HG02678 (cell line): ENCODE data around the gene TBC1D23.
"Not testable (repeated sequence)": the region's sequence is repeated elsewhere in the genome, so short reads cannot be mapped to it uniquely, and the experiment has no call there.

Source experiments
- ATAC-seq: cut with Tn5 transposase; IDR thresholded peaks from one replicate; pipeline ENCODE4 v1.9.1; 2021; ENCODE audit warnings: mild to moderate bottlenecking, moderate library complexity; ENCODE audit not compliant: unreplicated experiment

Gene TBC1D23

GRCh38 chr3:100260685-100261484 is at the start of gene TBC1D23:
TSS of gene TBC1D23 (plus strand) at chr3:100260992. CDS start at chr3:100261019, 27 bp downstream.
- peak; percentile 100 for ATAC-seq

DNA sequence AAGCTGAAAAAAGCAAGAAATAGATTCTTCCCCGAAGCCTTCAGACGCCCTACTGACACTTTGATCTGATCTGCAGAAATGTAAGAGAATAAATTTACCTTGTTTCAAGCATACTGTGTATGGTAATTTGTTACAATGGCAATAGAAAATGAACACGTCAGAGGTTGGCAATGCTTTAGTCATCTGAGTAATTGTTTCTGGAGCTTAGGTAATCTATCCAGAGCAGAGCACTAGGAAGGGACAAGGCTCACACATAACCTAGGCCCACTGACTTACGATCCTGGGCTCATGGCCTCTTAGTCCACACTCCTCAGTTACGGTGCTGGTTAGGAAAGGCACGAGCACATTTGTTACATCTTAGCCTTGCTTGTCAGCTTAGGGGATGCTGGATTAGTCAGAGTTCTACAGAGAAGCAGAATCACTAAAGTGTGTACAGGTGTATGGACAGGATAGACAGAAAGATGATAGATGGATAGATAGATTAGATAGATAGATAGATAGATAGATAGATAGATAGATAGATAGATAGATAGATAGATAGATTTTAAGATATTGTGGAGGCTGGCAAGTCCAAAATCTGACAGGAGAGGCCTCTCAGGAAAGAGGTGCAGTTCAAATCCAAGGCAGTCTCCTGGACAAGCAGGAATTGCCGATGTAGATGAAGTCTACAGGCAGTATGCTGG is 46.8 kb upstream of the TBC1D23 start:
- ATAC-seq: no peak

DNA sequence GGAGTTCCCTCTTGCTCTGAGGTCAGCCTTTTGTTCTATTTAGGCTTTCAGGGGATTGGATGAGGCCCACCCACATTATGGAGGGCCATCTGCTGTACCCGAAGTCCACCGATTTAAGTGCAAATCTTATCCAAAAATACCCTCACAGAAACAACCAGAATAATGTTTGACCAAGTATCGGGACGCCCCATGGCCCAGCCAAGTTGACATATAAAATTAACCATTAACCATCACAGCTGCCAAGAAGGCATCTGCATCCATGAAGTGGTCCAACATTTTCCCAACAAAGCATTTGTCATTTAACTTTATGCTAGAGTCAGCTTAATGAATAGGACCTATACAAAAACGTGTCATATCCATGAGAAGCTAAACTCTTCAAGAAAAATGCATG is 46.2 kb upstream of the TBC1D23 start:
- no peak for ATAC-seq

- no peak for ATAC-seq
These were observed 44.1 kb upstream of the TBC1D23 start for GRCh38 chr3:100216713-100217112.

DNA sequence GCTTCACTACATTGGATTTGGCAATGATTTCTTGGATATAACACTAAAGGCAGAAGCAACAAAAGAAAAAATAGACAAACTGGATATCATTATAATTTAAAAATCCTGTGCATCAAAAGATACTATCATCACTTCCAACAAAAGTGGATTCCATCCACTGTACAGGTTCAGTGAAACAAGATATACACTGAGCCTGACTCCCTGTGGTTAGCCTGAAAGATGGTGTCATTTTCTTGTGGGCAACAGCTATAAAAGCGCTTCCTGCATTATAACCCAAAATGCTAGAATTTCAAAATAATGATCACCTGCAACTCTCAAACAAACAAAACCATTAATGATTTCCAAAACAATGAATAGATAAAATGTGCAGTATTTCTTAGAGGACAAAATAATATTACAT is 39.6 kb upstream of the TBC1D23 start:
- no peak for ATAC-seq

DNA sequence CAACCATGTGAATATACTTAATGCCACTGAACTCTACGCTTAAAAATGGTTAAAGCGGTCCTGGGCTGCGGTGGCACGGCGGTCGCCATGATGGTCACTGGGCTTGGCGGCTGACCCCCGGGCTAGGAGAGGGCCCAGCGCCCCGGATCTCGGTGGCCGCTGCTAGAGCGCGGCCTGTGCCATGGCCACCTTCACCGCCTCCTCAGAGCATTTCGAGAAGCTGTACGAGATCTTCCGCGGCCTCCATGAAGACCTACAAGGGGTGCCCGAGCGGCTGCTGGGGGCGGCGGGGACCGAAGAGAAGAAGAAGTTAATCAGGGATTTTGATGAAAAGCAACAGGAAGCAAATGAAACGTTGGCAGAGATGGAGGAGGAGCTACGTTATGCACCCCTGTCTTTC is 35.6 kb upstream of the TBC1D23 start:
- ATAC-seq: no peak

GRCh38 chr3:100225883-100226282 is 34.9 kb upstream of the TBC1D23 start:
- ATAC-seq: no peak

DNA sequence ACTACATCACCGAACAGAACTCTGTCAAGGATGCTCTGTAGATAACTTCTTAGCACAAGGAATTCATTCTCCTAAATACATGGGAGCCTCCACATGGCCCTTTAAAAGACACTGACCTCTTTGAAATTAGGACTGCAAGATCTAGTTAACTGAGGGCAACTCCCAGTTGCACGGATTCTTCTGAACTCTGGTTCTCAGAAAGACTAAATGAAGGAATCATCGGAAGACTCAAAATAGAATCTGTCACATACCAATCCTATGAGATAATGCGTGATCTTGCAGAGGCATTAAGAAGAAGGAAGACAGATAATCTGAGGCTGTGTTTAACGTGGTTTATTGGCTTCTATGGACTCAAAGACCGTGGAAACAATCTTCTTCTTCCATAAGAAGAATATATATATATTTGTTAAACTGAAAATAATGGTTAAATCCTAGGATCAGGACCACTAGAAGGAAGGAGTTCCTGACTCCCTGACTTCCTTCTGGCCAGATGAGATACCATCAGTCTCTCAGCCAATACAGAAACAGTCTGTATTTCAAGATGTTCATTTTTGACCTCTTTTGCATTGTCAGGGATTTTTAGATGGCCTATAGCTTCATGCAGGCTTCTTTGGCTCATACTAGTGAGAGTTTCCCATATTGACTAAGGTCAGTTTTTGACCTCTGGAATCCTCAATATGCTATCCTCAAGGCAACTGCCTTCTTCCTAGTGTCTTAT is 33.9 kb upstream of the TBC1D23 start:
- no peak for ATAC-seq

DNA sequence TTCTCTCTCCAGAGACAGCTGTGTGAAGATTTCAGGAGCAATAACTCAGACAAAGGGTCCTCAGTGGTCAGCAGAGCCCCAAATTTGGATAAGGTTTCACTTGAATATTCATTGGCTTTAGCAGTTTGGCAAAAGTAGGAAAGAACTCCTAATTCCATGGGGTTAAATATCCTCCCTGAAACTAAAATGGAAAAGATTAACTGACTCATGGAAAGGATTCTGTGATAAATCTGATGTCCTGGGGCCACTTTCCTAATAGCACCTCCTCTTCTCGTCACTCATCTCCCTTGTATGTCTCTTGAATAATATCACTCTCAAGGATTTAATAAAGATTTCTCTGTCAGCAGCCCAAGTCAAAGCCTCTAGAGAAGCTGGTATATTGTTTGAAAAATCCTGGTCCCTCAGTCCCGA is 33.3 kb upstream of the TBC1D23 start:
- no peak for ATAC-seq

GRCh38 chr3:100228247-100228646 is 32.5 kb upstream of the TBC1D23 start:
- no peak for ATAC-seq

- ATAC-seq: not testable (repeated sequence)
These were observed 31.6 kb upstream of the TBC1D23 start for GRCh38 chr3:100229188-100229587.

DNA sequence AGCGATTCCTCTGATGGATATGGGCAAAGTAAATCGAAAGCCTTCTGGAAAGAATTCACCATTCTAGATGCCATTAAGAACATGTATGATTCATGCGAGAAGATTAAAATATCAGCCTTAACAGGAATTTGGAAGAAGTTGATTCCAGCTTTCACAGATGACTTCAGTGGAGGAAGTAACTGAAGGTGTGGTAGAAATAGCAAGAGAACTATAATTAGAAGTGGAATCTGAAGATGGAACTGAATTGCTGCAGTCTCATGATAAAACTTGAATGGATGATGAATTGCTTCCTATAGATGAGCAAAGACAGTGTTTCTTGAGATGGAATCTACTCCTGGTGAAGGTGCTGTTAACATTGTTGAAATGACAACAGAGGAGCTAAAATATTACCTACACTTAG is 30.1 kb upstream of the TBC1D23 start:
- ATAC-seq: no peak

DNA sequence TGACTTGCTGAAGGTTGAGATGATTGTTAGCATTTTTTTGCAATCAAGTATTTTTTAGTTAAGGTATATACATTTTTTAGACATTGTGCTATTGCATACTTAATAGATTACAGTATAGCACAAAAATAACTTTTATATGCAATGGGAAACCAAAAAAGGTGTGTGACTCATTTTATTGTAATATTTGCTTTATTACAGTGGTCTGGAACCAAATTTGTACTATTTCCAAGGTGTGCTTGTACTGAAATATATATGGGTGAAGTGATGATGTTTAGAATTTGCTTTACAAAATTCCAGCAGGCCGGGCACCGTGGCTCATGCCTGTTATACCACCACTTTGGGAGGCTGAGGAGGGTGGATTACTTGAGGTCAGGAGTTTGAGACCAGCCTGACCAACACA is 29.1 kb upstream of the TBC1D23 start:
- ATAC-seq: no peak

- ATAC-seq: no peak
These were observed 26.4 kb upstream of the TBC1D23 start for GRCh38 chr3:100234364-100234763.

- ATAC-seq: no peak
These were observed 22.2 kb upstream of the TBC1D23 start for GRCh38 chr3:100238599-100238998.

DNA sequence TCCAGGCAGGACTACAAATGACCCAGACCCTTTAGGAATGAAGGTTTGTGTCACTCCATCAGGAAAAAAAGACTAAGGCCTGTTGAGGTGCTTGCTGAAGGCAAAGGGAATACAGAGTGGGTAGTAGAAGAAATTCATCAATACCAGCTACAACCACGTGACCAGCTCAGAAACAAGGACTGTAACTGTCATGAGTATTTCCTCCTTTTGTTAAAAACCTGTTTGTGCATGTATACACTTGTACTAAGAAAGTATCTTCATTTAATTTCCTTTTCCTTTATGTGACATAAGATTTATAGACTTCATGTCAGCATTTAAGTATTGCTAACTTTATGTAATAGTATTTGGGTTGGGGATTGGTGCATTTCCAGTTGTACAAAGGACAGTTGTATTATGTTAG is 18.3 kb upstream of the TBC1D23 start:
- ATAC-seq: not testable (repeated sequence)

DNA sequence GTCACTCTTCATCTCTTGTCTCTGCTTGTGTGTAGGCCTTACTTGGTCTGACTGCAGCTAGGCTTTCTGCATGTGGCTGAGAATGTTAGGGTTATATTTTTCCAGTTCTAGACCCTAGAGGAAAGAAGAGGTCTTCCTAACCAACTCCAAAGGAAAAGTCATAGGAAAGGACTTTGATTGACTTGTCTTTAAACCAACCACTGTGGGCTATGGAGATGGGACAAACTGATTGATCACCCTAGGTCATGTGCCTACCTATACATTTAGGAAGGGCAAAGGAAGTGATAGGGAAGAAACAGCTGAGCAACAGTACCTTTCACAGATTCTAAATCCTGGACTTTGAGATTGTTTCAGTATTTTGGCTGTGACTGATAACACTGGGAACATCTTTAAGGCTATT is 16.5 kb upstream of the TBC1D23 start:
- ATAC-seq: no peak

DNA sequence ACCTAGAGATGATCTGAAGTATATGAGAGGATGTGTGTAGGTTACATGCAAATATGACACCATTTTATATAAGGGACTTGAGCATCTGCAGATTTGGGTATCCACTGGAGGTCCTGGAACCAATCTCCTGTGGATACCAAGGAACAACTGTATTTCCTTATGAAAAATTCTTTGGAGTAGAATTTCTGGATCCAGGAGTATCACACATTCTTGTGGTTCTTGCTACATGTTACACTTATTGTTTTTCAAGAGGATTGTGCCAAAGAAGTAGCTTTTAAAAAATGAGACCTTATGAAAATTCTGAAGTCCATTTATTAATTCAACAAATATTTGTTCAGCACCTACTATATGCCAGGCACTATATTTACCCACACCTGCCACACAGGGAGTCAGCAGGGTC is 15.7 kb upstream of the TBC1D23 start:
- ATAC-seq: no peak

GRCh38 chr3:100245927-100246326 is 14.9 kb upstream of the TBC1D23 start:
- ATAC-seq: no peak

GRCh38 chr3:100246999-100247398 is 13.8 kb upstream of the TBC1D23 start:
- no peak for ATAC-seq

GRCh38 chr3:100252001-100252400 is 8.8 kb upstream of the TBC1D23 start:
- ATAC-seq: no peak
